ENCODE data around the gene EEF2K.

DNA sequence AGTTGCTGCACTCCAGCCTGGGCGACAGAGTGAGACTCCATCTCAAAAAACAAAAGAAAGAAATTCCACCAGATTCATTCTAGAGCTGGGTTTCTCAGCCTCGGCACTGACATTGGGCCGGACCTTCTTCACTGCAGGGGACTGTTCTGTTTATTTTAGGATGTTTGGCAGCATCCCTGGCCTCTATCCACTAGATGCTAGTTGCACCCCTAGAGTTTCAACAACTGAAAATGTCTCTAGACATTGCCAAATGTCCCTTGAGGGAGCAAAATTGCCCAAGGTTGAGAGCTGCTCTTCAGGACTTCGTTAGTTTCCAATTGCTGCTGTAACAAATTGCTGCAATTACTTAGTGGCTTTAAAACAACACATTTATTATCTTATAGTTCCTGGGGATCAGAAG, 7.2 kb downstream of the EEF2K start:
- no peak for TF ChIP-seq REST (IDR thresholded peaks at IDR 0.05; ENCODE audit: insufficient read depth in 1 of 2, low read depth in 2 of 2, low read length in 2 of 2)
- TF ChIP-seq POLR2AphosphoS5 (IDR thresholded peaks at IDR 0.05; ENCODE audit: low read depth, low read length): no peak
- TF ChIP-seq SIN3A (IDR thresholded peaks at IDR 0.05; ENCODE audit: borderline replicate concordance, insufficient read depth, low read length): no peak
